Esophagus muscularis mucosa (tissue), 4 donors: Measurements from ENCODE around the gene GRK3. TPM values are rescaled to one million over a fixed set of nuclear protein-coding genes. Genes with fewer than 3 reads are reported as not detected.
A peak's percentile ranks its signal among the peaks of the same experiment; 100 is the strongest.

ENCODE experiments used
- DNase-seq: peaks from one replicate; pipeline ENCODE4 v3.0.0-alpha.2; 2017; ENCODE audit errors: extremely low spot score
- H3K27ac ChIP-seq, 4 donors: fragments of 200-600 bp; sonication (generic); replicated peaks in 1 of 4; 1 replicate in 3 of 4; 2 replicates in 1 of 4; pipeline ENCODE4 v1.5.1; 2016 to 2019; ENCODE audit warnings: mild to moderate bottlenecking in 1 of 4
- H3K27me3 ChIP-seq, 4 donors: fragments of 200-600 bp; sonication (generic); one replicate each; pipeline versions ENCODE4 v1.5.1 to v1.6.0; 2016 to 2019
- H3K36me3 ChIP-seq, 4 donors: fragments of 200-600 bp; sonication (generic); one replicate each; pipeline ENCODE4 v1.5.1; 2016 to 2019
- H3K4me1 ChIP-seq, 4 donors: fragments of 200-600 bp; sonication (generic); one replicate each; pipeline ENCODE4 v1.5.1; 2016 to 2019
- H3K4me3 ChIP-seq, 4 donors: fragments of 200-600 bp; sonication (generic); 1 replicate in 2 of 4; 2 replicates in 2 of 4; pipeline ENCODE4 v1.5.1; 2016 to 2019; ENCODE audit warnings: mild to moderate bottlenecking in 4 of 4, moderate library complexity in 1 of 4
- H3K9me3 ChIP-seq, 4 donors: fragments of 200-600 bp; sonication (generic); 1 replicate in 3 of 4; 2 replicates in 1 of 4; pipeline ENCODE4 v1.5.1; 2016 to 2019
- EP300 ChIP-seq: sonication (generic); formaldehyde crosslinking; IDR thresholded peaks from one replicate; pipeline ENCODE4 v1.6.1; 2017; ENCODE audit warnings: antibody characterized with exemption
- POLR2A ChIP-seq: fragments of 450-650 bp; IDR thresholded peaks from one replicate; pipeline ENCODE4 v1.6.1; 2017; ENCODE audit warnings: antibody characterized with exemption, moderate library complexity, mild to moderate bottlenecking, low read depth
- POLR2AphosphoS5 ChIP-seq, 2 donors: sonication (generic); formaldehyde crosslinking; IDR thresholded peaks; one replicate each; pipeline ENCODE4 v1.6.1; 2017; ENCODE audit warnings: antibody characterized with exemption in 2 of 2
- WGBS: methylation state at CpG from one replicate; pipeline ENCODE4 v1.1.5; 2018; 5-methylcytosine and 5-hydroxymethylcytosine counted together
- intact Hi-C: fragments of 100-400 bp; cut with DNase I; formaldehyde crosslinking; loops from one replicate; pipeline ENCODE4 v1.15.1; 2023
- total RNA-seq, 4 donors: library from RNA; depleted of rRNA; stranded (reverse); fragments of >200 nt; gene quantifications; one replicate each; pipeline versions ENCODE4 v1.1.0 to v1.2.1, GENCODE V29; 2016
- TF ChIP-seq, protein P1 (sequence below), 3 experiments: fragments of 200-600 bp in 2 of 3; fragments of 450-650 bp in 1 of 3; sonication (generic) in 2 of 3; IDR thresholded peaks; one replicate each; pipeline ENCODE4 v1.5.1; 2017 to 2019; ENCODE audit warnings: antibody characterized with exemption in 3 of 3, mild to moderate bottlenecking in 2 of 3, moderate library complexity in 1 of 3

GRK3 gene
- total RNA-seq, 4 donors from 2014 or later = 2.5 to 5.8 (median 4.6) TPM

DNA sequence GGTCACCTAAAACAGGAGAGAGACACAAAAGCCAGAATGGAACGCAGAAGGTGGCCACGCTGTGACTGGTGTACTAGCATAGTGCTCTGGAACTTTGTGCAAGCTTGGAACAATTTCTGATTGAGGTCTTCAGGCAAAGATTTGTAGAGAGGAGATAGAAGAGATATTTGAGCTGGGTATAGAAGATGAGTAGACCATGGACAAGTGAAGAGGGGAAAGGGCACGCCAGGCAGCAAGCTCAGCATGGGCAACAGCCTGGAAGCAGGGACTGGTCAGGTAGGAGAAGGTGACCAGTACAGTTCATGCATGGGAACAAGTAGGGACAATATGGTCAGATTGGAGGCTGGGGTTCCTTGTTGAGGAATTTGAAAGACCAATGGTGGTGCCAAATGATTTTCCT lies 201.9 kb downstream of the GRK3 start:
- TF ChIP-seq, protein P1, sequence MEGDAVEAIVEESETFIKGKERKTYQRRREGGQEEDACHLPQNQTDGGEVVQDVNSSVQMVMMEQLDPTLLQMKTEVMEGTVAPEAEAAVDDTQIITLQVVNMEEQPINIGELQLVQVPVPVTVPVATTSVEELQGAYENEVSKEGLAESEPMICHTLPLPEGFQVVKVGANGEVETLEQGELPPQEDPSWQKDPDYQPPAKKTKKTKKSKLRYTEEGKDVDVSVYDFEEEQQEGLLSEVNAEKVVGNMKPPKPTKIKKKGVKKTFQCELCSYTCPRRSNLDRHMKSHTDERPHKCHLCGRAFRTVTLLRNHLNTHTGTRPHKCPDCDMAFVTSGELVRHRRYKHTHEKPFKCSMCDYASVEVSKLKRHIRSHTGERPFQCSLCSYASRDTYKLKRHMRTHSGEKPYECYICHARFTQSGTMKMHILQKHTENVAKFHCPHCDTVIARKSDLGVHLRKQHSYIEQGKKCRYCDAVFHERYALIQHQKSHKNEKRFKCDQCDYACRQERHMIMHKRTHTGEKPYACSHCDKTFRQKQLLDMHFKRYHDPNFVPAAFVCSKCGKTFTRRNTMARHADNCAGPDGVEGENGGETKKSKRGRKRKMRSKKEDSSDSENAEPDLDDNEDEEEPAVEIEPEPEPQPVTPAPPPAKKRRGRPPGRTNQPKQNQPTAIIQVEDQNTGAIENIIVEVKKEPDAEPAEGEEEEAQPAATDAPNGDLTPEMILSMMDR (IDR thresholded peaks at IDR 0.05) = no peak
- TF ChIP-seq POLR2A = no peak
- no peak for TF ChIP-seq EP300
- peaks cover 0 to 29% (median 0%) of the 10 kb centered on the region in 4 donors for H3K27me3 ChIP-seq
- no peak for DNase-seq
- H3K36me3 ChIP-seq = peaks cover 0 to 39% (median 0%) of the 10 kb centered on the region in 4 donors
- 94% methylated on average over 3 of the region's 3 CpGs for WGBS
- no peak overlapping the region for H3K27ac ChIP-seq
- no peaks in the 10 kb centered on the region for H3K4me1 ChIP-seq
- intact Hi-C loops = no loop called here
- H3K9me3 ChIP-seq = peaks cover 0 to 21% (median 12%) of the 10 kb centered on the region in 4 donors
- H3K4me3 ChIP-seq = no peak overlapping the region

DNA sequence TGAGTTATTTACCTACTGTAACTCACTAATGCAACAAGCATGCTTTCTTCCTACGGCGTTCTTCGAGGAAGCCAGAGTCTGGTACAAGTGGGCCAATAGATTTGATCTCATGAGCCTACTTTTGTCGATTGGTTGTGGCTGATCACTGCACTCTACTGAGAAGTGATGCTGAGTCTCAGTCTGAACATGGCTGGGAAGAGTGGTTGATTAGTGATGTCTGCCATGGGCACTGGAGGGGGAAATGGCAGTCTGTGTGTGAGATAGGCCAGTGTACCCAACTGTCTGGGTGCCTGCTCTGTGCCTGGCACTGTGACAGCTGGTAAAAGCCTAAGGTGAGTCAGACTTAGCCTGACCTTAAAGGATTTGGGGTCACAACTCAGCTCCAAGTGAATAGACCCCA lies 205.9 kb downstream of the GRK3 start:
- intact Hi-C loops = no loop called here
- Histone ChIP-seq H3K27me3 (peaks cover 0 to 18% (median 0%) of the 10 kb centered on the region in 4 donors), H3K4me1 (no peaks in the 10 kb centered on the region), H3K36me3 (peaks cover 0 to 53% (median 0%) of the 10 kb centered on the region in 4 donors), H3K27ac (no peak overlapping the region), H3K9me3 (peaks cover 0 to 21% (median 12%) of the 10 kb centered on the region in 4 donors), H3K4me3 (no peak overlapping the region)
- no peak for DNase-seq
- WGBS = 96% methylated on average over 4 of the region's 4 CpGs
- TF ChIP-seq POLR2AphosphoS5 (IDR thresholded peaks at IDR 0.05) = no peak
- TF ChIP-seq POLR2A = no peak
- TF ChIP-seq, protein P1 (IDR thresholded peaks at IDR 0.05) = no peak
- TF ChIP-seq EP300 = no peak

DNA sequence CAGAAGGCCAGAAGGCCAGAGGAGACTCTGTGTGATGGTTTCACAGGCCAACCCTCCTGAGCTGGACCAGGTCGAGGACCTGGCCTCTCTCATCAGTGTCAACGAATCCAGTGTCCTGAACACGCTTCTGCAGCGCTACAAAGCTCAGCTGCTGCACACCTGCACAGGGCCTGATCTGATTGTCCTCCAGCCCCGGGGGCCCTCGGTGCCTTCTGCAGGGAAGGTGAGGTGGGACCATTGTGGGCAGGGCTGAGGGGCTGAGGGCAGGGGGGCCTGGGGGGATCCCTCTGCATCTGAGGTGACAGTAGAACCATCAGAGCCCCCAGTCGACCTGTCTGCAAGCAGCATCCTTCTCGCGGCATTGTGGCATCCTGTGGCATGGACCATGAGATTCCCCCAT lies 207.8 kb downstream of the GRK3 start:
- Histone ChIP-seq H3K4me1 (no peaks in the 10 kb centered on the region), H3K36me3 (peaks cover 0 to 53% (median 0%) of the 10 kb centered on the region in 4 donors), H3K4me3 (no peak overlapping the region), H3K27ac (no peak overlapping the region), H3K9me3 (peaks cover 0 to 4% (median 1%) of the 10 kb centered on the region in 4 donors), H3K27me3 (peaks cover 0 to 18% (median 0%) of the 10 kb centered on the region in 4 donors)
- TF ChIP-seq POLR2AphosphoS5 (IDR thresholded peaks at IDR 0.05) (no peak), EP300 (no peak), POLR2A (no peak)
- TF ChIP-seq, protein P1 (IDR thresholded peaks at IDR 0.05) = no peak
- intact Hi-C loops = no loop called here
- WGBS = 74% methylated on average over 8 of the region's 9 CpGs
- no peak for DNase-seq

DNA sequence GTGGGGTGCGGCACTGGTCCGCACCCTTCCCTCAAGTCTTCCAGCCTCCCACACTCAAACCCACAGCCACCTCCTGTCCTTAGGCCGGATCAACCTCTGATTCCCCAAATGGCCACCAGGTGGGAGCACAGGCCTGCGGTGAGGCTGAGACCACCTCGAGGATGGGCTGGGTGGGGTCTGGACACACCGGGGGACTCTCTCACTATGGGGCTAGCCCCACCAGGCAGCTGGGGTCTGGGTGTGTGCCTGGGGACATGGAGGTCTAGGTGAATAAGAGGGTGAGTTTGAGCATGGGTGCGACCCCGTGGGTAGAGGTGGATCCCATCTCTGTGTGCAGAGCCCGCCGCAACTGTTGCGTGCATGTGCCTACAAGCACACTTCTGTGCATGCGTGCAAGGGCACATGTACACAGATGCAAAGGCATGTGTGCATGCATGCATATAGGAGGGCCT lies 210.1 kb downstream of the GRK3 start:
- no peak for DNase-seq
- intact Hi-C loops = no loop called here
- H3K27ac ChIP-seq = no peak overlapping the region
- TF ChIP-seq POLR2AphosphoS5 (IDR thresholded peaks at IDR 0.05) (no peak), POLR2A (no peak)
- TF ChIP-seq, protein P1 (IDR thresholded peaks at IDR 0.05) = peak in 1 of 3 experiments; percentile 24
- H3K9me3 ChIP-seq = no peaks in the 10 kb centered on the region
- peaks cover 0 to 43% (median 0%) of the 10 kb centered on the region in 4 donors for H3K36me3 ChIP-seq
- H3K27me3 ChIP-seq = peaks cover 0 to 8% (median 0%) of the 10 kb centered on the region in 4 donors
- H3K4me3 ChIP-seq = no peak overlapping the region
- no peaks in the 10 kb centered on the region for H3K4me1 ChIP-seq
- 69% methylated on average over 10 of the region's 12 CpGs for WGBS

DNA sequence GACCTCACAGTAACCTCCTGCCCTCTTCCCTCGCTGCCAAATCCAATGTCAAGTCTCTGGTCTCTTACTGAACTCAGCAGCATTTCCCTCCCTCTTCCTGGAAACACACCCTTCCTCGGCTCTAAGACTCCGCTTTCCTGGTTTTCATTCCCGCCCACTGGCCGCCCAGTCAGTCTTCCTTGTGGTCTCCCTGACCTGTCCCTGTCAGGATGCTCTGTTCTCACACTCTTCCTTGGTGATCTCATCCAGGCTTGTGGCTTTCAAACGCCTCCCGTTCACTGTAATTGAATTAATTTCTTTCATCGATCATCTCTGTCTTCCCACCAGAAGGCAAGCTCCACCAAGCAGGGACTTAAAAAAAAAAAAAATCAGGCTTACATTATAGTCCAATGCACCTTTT lies 211.1 kb downstream of the GRK3 start:
- WGBS = 47% methylated on average over 8 of the region's 8 CpGs
- H3K27ac ChIP-seq = no peak overlapping the region
- H3K36me3 ChIP-seq = peaks cover 0 to 44% (median 0%) of the 10 kb centered on the region in 4 donors
- H3K4me1 ChIP-seq = no peaks in the 10 kb centered on the region
- no peak for DNase-seq
- TF ChIP-seq POLR2A = no peak
- TF ChIP-seq, protein P1 (IDR thresholded peaks at IDR 0.05) = no peak
- no peak for TF ChIP-seq EP300
- TF ChIP-seq POLR2AphosphoS5 (IDR thresholded peaks at IDR 0.05) = no peak
- no peak overlapping the region for H3K4me3 ChIP-seq
- H3K9me3 ChIP-seq = no peaks in the 10 kb centered on the region
- intact Hi-C loops = no loop called here
- H3K27me3 ChIP-seq = peaks cover 0 to 15% (median 0%) of the 10 kb centered on the region in 4 donors
